GM18868 (cell line): ENCODE measurements around the gene CDH3.
"Not testable (repeated sequence)": the region's sequence is repeated elsewhere in the genome, so short reads cannot be mapped to it uniquely, and the experiment has no call there.

ENCODE experiments used
- ATAC-seq: cut with Tn5 transposase; IDR thresholded peaks from one replicate; pipeline ENCODE4 v1.9.1; 2021; ENCODE audit warnings: mild to moderate bottlenecking, moderate library complexity; ENCODE audit not compliant: unreplicated experiment

CDH3 gene

DNA sequence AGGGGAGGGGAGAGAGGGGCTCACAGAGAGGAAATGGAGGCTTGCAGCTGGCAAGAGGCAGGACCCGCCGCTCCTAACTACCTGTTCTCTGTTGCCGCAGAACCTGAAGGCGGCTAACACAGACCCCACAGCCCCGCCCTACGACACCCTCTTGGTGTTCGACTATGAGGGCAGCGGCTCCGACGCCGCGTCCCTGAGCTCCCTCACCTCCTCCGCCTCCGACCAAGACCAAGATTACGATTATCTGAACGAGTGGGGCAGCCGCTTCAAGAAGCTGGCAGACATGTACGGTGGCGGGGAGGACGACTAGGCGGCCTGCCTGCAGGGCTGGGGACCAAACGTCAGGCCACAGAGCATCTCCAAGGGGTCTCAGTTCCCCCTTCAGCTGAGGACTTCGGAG lies 53.0 kb downstream of the CDH3 start:
- ATAC-seq, result no peak

DNA sequence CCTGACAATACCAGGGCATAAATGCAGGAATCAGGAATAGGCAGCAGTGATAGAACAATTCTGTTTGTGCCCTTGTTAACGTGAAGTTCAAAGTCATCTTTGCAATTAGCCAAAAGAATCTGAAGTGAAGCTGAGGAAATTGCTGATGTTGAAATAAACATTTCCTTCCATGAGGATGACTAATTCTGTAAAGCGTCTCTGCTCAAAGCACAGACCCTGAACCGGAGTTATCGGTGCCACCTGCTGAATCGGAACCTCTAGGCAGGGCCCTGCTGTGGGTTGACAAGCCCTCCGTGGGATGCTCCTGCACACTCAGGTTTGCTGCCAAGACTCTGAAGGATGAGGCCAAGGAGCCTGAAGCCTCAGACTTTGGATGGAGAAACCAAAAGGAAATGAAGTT lies 55.0 kb downstream of the CDH3 start:
- ATAC-seq, result no peak

GRCh38 chr16:68700831-68701230 lies 55.7 kb downstream of the CDH3 start:
- no peak for ATAC-seq

GRCh38 chr16:68704232-68704867 lies 59.2 kb downstream of the CDH3 start:
- ATAC-seq, result no peak

GRCh38 chr16:68707340-68708152 lies 62.4 kb downstream of the CDH3 start:
- no peak for ATAC-seq

DNA sequence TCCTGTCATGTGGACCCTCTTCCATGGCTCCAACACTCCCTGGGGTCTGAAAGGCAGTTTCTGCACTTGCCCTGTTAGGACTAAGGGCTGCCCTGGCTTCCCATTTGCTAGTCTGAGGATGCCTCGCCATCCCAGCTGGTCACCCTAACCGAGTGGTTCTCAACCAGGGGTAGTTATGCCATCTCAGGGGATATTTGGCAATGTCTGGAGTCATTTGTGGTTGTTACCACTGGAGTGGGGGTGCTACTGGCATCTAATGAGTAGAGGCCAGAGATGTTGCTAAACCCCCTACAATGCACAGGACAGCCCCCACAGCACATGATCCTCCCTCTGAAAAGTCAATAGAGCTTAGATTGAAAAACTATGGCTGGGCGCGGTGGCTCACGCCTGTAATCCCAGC lies 65.1 kb downstream of the CDH3 start:
- no peak for ATAC-seq

- no peak for ATAC-seq
These were observed 66.5 kb downstream of the CDH3 start for GRCh38 chr16:68711421-68712139.

DNA sequence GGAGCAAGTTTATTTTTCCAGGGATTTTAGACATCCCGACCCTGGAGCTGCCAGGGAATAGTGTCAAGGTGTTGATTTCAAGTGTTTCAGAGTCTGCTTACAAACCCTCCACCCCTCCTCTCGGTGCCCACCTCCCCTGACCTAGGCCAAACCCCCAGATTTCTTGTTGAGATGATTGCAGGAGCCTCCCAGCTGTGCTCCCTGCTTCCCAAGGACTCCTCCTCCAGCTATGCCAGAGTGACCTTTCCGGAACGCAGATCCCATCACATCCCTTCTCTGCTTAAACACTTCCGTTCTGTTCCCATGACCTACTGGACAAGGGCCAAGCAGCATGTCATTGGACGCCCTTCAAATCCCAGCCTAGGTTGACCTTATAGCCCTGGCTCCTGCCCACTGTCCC lies 68.3 kb downstream of the CDH3 start:
- no peak for ATAC-seq

DNA sequence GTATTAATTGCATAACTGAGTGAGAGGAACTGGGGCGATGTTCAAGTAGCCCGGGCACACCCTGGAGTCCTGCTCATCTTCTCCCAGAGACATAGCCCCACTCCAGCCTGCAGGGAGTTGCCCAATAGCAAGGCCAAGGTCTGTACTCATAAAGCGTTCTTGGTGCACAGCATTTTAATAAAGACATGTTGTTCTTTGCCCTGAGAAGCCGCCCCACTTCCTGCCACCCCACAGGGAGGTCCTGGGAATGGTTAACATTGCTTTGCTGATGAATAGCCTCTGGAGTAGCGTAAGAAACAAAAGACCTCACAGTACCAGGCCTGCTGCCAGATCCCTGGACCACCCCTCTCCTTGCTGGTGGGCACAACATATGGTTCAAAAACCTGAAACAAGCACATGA lies 70.4 kb downstream of the CDH3 start:
- ATAC-seq, result no peak

GRCh38 chr16:68716516-68716915 lies 71.4 kb downstream of the CDH3 start:
- ATAC-seq, result not testable (repeated sequence)

GRCh38 chr16:68717684-68718083 lies 72.6 kb downstream of the CDH3 start:
- ATAC-seq, result no peak

- no peak for ATAC-seq
These were observed 73.5 kb downstream of the CDH3 start for GRCh38 chr16:68718590-68718989.

- ATAC-seq, result peak; percentile 92
These were observed 74.9 kb downstream of the CDH3 start for GRCh38 chr16:68719993-68720489.

- ATAC-seq, result no peak
These were observed 77.3 kb downstream of the CDH3 start for GRCh38 chr16:68722119-68723024.

DNA sequence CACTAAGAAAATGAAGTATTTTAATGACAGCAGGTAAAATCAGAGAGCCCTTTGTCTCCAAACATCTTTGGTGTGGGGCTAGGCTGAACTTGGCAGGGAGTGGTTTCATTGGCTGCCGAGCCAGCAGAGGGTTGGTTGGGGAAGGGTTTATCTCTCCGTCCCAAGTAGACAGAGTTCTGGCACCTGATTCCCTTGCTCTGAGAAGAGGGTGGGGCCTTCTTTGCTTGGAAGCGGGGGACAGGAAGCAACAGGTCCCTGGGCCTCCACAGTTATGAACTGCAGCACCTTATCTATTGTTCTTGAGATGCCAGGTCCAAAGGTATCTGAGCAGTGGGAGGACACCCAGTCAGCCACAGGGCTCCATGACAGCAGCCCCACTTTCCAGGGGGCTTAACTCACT lies 79.7 kb downstream of the CDH3 start:
- ATAC-seq, result no peak

DNA sequence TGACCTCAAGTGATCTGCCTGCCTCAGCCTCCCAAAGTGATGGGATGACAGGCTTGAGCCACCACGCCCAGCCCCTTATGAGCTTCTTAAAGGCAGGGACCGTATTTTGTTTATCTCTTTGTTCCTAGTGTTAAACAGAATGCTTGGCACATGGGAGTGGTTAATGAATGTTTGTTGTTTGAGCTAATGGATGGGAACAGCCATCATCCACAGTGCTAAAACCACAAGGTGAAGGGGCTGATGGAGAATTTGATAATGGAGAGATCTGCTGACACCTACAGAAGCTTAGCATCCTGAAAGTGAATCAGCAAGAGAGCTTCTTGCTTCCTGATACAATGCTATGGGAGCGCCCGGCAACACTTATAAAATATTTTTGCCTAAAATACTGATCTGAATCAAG lies 83.4 kb downstream of the CDH3 start:
- ATAC-seq, result no peak

DNA sequence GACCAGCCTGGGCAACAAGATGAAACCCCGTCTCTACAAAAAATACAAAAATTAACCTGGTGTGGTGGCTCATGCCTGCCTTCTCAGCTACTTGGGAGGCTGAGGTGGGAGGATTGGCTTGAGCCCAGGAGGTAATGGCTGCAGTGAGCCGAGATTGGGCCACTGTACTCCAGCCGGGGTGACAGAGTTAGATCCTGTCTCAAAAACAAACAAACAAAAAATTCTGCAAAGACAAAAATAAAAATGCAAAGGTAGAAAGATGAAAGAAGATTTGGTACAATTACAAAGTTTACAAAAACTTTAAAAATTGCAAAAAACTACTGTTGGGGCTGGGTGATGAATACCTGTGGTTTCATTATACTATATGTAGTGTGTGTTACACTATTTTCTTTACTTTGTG lies 86.5 kb downstream of the CDH3 start:
- ATAC-seq, result no peak

GRCh38 chr16:68732042-68732680 lies 87.1 kb downstream of the CDH3 start:
- no peak for ATAC-seq

DNA sequence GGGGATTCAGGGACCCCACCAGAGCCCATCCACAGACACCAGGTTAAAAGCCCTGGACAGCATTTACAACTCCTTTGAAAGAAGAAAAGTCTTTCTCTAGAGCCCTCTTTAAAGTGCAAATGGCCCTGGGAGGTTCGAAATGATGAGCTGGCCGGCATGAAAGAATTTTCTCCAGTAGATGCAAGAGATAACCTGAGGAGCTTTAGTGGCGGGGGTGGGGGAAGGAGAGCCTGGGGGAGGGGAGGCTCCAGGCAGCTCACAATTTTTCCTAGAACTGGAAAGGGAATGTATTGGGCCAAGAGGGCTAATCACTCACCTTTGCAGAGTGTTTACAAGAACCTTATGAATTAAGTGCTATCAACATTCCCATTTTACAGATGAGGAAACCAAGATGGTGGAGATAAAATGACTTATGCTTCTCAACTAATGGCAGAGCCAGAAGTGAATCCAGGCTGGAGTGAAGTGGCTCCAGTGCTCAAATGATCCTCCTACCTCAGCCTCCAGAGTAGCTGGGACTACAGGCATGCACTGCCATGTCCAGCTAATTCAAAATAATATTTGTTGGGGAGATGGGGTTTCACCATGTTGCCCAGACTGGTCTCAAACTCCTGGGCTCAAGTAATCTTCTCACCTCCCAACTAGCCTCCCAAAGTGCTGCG lies 87.8 kb downstream of the CDH3 start:
- ATAC-seq, result no peak

DNA sequence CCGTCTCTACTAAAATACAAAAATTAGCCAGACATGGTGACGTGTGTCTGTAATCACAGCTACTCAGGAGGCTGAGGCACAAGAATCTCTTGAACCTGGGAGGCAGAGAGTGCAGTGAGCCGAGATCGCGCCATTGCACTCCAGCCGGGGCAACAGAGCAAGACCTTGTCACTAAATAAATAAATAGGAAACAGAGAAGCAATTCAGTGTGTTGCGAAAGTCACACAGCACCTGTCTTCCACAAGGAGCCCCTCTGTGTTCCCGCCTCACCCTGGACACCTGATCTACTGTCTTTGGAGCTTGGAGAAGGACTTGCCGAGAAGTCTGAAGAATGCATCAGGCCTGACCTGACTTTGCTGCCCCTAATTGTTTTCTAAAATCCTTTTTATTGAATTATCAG lies 88.5 kb downstream of the CDH3 start:
- no peak for ATAC-seq
